ENCODE measurements around the gene TWSG1. TPM values are rescaled to one million over a fixed set of nuclear protein-coding genes. Genes with fewer than 3 reads are reported as not detected.

Gene TWSG1
- total RNA-seq, 1 donor, result 101 TPM

GRCh38 chr18:9380101-9380500, 45.5 kb downstream of the TWSG1 start:
- Histone ChIP-seq H3K4me3 (ENCODE audit: insufficient read depth, low read length) (no peak overlapping the region), H3K27ac (ENCODE audit: low read depth, low read length) (no peak overlapping the region)
- no peak for DNase-seq (ENCODE audit: insufficient read length, low spot score, missing footprints)

GRCh38 chr18:9380621-9381395, 46.2 kb downstream of the TWSG1 start:
- Histone ChIP-seq H3K4me3 (ENCODE audit: insufficient read depth, low read length) (no peak overlapping the region), H3K4me2 (ENCODE audit: insufficient read depth, low read length) (no peak overlapping the region), H3K36me3 (ENCODE audit: insufficient read depth, low read length) (no peaks in the 10 kb centered on the region), H4K20me1 (ENCODE audit: insufficient read depth, low read length) (no peaks in the 10 kb centered on the region), H2AFZ (ENCODE audit: low read length) (no peak overlapping the region), H3K79me2 (ENCODE audit: insufficient read depth, low read length) (no peaks in the 10 kb centered on the region), H3K27ac (ENCODE audit: low read depth, low read length) (no peak overlapping the region), H3K4me1 (ENCODE audit: insufficient read depth, low read length) (peaks cover 4% of the 10 kb centered on the region), H3K27me3 (ENCODE audit: insufficient read depth, low read length) (no peaks in the 10 kb centered on the region), H3K9me3 (ENCODE audit: low read depth, low read length) (no peaks in the 10 kb centered on the region)
- peak; percentile 66 for DNase-seq (ENCODE audit: insufficient read length, low spot score, missing footprints)
- no peak for TF ChIP-seq CTCF (IDR thresholded peaks at IDR 0.05; ENCODE audit: extremely low read depth, low read depth, low read length)

More at GRCh38 chr18:9380101-9380500, 45.5 kb downstream of the TWSG1 start:
- Histone ChIP-seq H3K9me3 (ENCODE audit: low read depth, low read length) (no peaks in the 10 kb centered on the region), H3K79me2 (ENCODE audit: insufficient read depth, low read length) (no peaks in the 10 kb centered on the region), H3K4me1 (ENCODE audit: insufficient read depth, low read length) (peaks cover 4% of the 10 kb centered on the region), H3K36me3 (ENCODE audit: insufficient read depth, low read length) (no peaks in the 10 kb centered on the region), H3K27me3 (ENCODE audit: insufficient read depth, low read length) (no peaks in the 10 kb centered on the region), H2AFZ (ENCODE audit: low read length) (no peak overlapping the region), H4K20me1 (ENCODE audit: insufficient read depth, low read length) (no peaks in the 10 kb centered on the region), H3K4me2 (ENCODE audit: insufficient read depth, low read length) (no peak overlapping the region)
- no peak for TF ChIP-seq CTCF (IDR thresholded peaks at IDR 0.05; ENCODE audit: extremely low read depth, low read depth, low read length)

DNA sequence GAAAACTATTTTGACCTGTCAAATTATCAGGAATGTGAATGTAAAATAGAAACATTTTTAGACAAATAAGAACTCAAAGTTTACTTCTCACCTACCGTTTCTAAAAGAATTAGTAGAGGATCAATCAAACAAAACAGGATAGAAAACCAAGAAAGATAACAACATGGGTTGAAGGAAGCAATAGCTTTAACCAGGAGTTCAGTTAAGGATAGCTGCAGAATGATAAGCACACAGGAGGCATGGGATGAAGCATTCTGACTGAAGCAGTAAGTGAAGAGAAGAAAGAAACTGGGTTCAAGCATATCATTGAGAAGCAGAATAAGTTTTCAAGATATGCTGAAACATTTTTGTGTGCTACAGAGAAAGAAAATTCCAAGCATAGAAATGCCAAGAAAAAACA, 52.3 kb downstream of the TWSG1 start:
- no peak for DNase-seq (ENCODE audit: insufficient read length, low spot score, missing footprints)
- Histone ChIP-seq H4K20me1 (ENCODE audit: insufficient read depth, low read length) (no peaks in the 10 kb centered on the region), H3K27me3 (ENCODE audit: insufficient read depth, low read length) (no peaks in the 10 kb centered on the region), H3K4me2 (ENCODE audit: insufficient read depth, low read length) (no peak overlapping the region), H3K36me3 (ENCODE audit: insufficient read depth, low read length) (peaks cover 7% of the 10 kb centered on the region), H3K27ac (ENCODE audit: low read depth, low read length) (no peak overlapping the region), H2AFZ (ENCODE audit: low read length) (no peak overlapping the region), H3K4me3 (ENCODE audit: insufficient read depth, low read length) (no peak overlapping the region), H3K4me1 (ENCODE audit: insufficient read depth, low read length) (no peaks in the 10 kb centered on the region), H3K9me3 (ENCODE audit: low read depth, low read length) (peaks cover 5% of the 10 kb centered on the region), H3K79me2 (ENCODE audit: insufficient read depth, low read length) (no peaks in the 10 kb centered on the region)
- no peak for TF ChIP-seq CTCF (IDR thresholded peaks at IDR 0.05; ENCODE audit: extremely low read depth, low read depth, low read length)

- no peaks in the 10 kb centered on the region for H3K4me1 ChIP-seq (ENCODE audit: insufficient read depth, low read length)
- DNase-seq (ENCODE audit: insufficient read length, low spot score, missing footprints), result no peak
- no peak overlapping the region for H3K4me2 ChIP-seq (ENCODE audit: insufficient read depth, low read length)
- no peak overlapping the region for H3K4me3 ChIP-seq (ENCODE audit: insufficient read depth, low read length)
- no peak overlapping the region for H3K27ac ChIP-seq (ENCODE audit: low read depth, low read length)
- H3K9me3 ChIP-seq (ENCODE audit: low read depth, low read length), result peaks cover 5% of the 10 kb centered on the region
- TF ChIP-seq CTCF (IDR thresholded peaks at IDR 0.05; ENCODE audit: extremely low read depth, low read depth, low read length), result no peak
- H2AFZ ChIP-seq (ENCODE audit: low read length), result no peak overlapping the region
- H4K20me1 ChIP-seq (ENCODE audit: insufficient read depth, low read length), result no peaks in the 10 kb centered on the region
- H3K27me3 ChIP-seq (ENCODE audit: insufficient read depth, low read length), result no peaks in the 10 kb centered on the region
- H3K79me2 ChIP-seq (ENCODE audit: insufficient read depth, low read length), result no peaks in the 10 kb centered on the region
- peaks cover 7% of the 10 kb centered on the region for H3K36me3 ChIP-seq (ENCODE audit: insufficient read depth, low read length)
Observed at GRCh38 chr18:9387891-9388290, 53.3 kb downstream of the TWSG1 start.
